ENCODE measurements around the gene B4GALNT4. TPM values are rescaled to one million over a fixed set of nuclear protein-coding genes. Genes with fewer than 3 reads are reported as not detected.
"Not testable (repeated sequence)": the region's sequence is repeated elsewhere in the genome, so short reads cannot be mapped to it uniquely, and the experiment has no call there.

B4GALNT4 gene
- total RNA-seq, 1 donor from 2014 or later: 3.3 TPM

- DNase-seq (ENCODE audit: low spot score): no peak
These were observed 33.3 kb upstream of the B4GALNT4 start for GRCh38 chr11:335779-336658.

- no peak for DNase-seq (ENCODE audit: low spot score)
These were observed 32.6 kb upstream of the B4GALNT4 start for GRCh38 chr11:336659-337198.

DNA sequence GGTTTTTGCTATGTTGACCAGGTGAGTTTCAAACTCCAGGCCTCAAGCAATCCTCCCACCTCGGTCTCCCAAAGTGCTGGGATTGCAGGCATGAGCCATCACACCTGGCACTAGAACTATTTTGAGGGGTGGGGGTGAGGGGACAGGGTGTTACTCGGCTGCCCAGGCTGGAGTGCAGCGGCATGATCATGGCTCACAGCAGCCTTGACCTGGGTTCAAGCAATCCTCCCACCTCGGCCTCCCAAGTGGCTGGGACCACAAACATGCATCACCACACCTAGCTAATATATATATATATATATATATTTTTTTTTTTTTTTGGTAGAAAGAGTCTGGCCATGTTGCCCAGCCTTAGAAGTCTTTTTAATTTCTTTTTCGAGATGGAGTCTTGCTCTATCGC is 31.6 kb upstream of the B4GALNT4 start:
- DNase-seq (ENCODE audit: low spot score): no peak

DNA sequence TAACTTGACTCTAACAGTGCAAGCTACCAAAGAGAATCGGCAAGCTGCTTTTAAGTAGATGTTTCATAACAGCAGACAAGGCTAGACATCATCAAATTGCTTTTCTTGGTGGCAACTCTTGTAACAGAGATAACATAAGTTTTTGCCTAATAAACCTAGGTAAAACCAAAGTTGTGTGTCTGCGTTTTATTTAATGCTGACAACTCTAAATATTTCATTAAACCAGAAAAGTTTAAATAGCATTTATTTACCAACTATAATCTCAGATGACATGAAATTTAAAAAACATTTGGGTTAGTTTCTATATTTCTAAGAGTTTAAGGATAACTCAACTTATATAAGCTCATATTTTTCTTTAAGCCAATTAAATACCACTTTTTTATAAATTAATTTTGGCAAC is 29.3 kb upstream of the B4GALNT4 start:
- no peak for DNase-seq (ENCODE audit: low spot score)

GRCh38 chr11:340539-341512 is 28.5 kb upstream of the B4GALNT4 start:
- DNase-seq (ENCODE audit: low spot score): no peak

GRCh38 chr11:342328-342727 is 27.0 kb upstream of the B4GALNT4 start:
- no peak for DNase-seq (ENCODE audit: low spot score)

DNA sequence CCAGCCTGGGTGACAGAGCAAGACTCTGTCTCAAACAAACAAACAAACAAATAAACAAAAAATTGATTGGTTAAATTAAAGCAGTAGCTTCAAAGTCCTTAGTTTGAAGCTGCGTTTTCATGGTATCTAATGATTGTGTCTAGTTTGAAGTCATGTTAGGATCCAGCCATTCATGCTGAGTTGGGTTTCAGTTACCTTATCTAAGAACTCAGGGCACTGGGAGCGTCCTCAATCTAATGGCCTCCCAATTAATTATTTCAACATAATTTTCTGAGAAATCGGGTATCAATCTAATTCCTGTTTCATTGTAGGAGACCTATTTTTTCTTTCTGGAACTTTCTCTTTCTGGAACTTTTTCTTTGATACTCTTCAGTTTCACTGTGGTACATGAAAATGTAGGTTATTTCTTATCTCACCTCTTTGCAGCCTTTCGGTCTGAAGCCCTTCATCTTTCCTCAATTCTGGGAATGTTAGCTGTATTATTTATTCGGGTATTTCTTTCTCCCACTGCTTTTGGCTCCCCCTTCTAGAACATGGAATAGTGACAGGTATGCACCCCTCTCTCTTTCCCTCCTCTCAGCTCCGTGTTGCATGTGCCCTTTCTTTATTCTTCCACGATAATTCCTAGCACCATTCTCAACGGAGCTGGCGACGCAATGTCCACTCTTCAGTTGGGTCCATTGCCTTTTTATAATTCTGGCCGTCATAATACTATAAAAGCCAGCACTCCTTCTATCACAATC is 24.3 kb upstream of the B4GALNT4 start:
- no peak for DNase-seq (ENCODE audit: low spot score)

- no peak for DNase-seq (ENCODE audit: low spot score)
These were observed 22.8 kb upstream of the B4GALNT4 start for GRCh38 chr11:346529-346928.

DNA sequence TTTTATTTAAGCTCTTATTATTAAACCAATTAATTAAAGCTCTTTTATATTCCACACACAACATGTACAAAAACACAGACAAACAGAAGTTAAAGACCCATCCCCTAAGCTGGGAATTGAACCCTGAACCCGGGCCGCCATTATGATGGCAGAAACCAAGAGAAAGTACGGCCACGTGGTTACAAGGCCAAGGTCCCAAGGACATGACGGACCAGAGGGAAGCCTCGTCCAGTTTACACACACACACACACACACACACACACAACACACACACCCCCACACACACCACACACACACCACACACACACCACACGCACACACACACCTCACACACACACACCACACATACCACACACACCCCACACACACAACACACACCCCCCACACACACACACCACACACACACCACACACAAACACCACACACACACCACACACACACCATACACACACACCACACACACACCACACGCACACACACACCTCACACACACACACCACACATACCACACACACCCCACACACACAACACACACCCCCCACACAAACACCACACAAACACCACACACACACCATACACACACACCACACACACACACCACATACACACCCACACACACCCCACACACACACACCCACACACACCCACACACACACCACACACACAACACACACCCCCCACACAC is 19.9 kb upstream of the B4GALNT4 start:
- not testable (repeated sequence) for DNase-seq (ENCODE audit: low spot score)

GRCh38 chr11:350033-350722 is 19.1 kb upstream of the B4GALNT4 start:
- DNase-seq (ENCODE audit: low spot score): not testable (repeated sequence)

DNA sequence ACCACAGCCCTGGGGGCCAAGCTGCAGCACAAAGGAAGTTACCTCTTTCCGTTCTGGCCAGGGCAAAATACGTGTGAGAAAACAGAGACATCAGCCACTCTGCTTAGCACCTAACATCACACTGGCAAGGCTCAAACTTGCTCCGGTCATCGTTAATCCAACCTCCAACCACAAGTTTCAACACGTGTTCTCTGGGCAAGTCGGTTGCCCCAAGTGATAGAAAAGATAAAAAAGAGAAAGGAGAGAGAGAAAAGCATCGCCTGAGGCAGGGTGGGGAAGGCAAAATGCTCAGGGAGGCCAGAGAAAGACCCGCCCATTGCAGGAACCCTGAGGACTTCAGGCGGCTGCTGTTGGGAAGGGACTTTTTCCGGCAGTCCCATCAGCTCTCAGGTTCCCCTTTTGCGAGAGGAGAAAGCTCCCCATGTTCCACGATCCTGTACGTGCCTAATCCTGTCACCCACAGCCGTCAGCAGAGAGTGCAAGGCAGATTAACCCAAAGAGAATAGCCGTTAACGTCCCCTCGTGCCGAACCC is 18.5 kb upstream of the B4GALNT4 start:
- DNase-seq (ENCODE audit: low spot score): peak; percentile 50

DNA sequence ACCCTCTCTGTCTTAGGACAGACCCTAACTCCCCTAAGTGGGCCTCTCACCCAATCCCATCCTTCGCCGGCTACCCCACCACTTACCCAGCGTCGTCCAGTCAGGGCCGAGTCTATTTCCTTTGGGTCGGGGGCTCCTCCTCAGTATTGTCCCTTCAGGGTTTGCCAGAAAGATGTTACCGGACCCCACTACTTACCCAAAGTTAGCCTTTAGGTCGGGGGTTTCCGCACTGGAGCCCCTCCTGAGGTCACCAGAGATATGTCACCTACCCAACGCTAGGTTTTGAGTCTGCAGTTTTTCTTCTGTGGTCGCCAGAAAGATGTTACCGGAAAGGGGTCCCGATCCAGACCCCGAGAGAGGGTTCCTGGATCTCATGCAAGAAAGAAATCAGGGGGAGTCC is 17.9 kb upstream of the B4GALNT4 start:
- DNase-seq (ENCODE audit: low spot score): peak; percentile 41

DNA sequence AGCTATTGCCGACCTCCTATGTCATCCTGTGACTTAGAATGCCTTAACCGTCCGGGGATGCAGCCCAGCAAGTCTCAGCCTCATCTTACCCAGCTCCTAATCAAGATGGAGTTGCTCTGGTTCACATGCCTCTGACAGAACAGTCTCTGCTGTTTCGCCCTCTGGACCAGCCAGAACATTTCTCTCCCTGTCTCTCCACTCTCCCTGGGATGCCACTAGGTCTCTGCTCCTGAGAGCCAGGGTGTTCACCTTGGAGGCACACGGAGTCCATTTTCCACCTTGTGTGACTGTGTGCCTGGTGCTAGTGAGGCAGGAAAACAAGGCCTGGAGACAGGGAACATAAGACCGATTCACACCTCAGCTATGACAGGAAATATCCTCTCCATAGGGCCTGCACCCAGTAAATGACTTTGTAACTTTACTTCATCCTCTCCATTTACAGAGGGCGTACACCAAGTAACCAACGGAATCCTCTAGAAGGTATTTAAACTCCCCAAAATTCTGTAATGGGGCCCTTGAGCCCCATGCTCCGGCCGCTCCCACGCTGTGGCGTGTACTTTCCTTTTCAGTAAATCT is 16.8 kb upstream of the B4GALNT4 start:
- peak; percentile 41 for DNase-seq (ENCODE audit: low spot score)

DNA sequence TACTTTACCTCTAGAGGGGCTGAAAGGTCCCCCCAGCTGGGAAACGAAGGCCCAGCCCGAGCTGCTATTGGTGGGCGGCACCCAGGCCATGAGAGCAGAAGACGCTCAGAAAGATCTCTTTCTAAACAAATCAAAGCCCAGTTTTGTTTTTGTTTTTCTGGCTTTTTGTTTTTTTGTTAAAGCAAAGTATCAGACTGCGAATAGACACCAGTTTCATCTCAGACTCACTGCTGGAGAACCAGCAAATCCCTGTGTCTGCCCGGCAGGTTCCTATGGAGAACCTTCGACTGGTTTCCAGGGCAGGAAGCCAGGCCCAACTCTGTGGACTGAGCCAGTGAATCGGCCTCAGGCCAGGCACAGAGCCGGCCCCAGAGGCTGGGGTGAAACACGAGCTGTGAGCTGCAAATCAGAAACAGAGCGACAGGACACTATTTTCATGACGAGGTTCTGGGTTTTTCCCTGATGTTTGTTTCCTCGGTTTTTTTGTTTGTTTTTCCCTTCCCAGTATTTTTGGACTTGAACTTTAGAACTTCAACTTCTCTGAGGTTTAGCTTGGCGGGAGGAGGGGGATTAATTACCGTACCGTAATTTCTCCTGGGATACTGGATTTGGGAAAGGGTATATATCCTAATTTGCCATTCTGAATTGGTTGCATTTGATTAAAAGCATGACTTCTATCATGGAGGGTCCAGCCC is 16.0 kb upstream of the B4GALNT4 start:
- peak; percentile 81 for DNase-seq (ENCODE audit: low spot score)

- DNase-seq (ENCODE audit: low spot score): peak; percentile 94
These were observed 13.5 kb upstream of the B4GALNT4 start for GRCh38 chr11:355581-356458.

DNA sequence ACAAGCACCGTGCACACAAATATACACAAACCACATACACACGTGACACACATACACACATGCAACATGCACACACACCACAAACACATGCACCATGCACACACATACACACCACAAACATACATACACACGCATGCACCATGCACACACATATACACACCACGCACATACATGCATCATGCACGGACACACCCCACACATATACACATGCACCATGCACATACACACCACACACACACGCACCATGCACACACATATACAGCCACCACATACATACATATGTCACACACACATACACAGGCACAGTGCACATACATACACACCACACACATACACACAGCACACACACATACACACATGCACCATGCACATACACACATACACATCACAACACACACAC is 12.7 kb upstream of the B4GALNT4 start:
- no peak for DNase-seq (ENCODE audit: low spot score)

- no peak for DNase-seq (ENCODE audit: low spot score)
These were observed 11.7 kb upstream of the B4GALNT4 start for GRCh38 chr11:357582-357981.
